ENCODE results near the gene RBBP6.
"Not testable (repeated sequence)": the region's sequence is repeated elsewhere in the genome, so short reads cannot be mapped to it uniquely, and the experiment has no call there.

Gene RBBP6, protein sequence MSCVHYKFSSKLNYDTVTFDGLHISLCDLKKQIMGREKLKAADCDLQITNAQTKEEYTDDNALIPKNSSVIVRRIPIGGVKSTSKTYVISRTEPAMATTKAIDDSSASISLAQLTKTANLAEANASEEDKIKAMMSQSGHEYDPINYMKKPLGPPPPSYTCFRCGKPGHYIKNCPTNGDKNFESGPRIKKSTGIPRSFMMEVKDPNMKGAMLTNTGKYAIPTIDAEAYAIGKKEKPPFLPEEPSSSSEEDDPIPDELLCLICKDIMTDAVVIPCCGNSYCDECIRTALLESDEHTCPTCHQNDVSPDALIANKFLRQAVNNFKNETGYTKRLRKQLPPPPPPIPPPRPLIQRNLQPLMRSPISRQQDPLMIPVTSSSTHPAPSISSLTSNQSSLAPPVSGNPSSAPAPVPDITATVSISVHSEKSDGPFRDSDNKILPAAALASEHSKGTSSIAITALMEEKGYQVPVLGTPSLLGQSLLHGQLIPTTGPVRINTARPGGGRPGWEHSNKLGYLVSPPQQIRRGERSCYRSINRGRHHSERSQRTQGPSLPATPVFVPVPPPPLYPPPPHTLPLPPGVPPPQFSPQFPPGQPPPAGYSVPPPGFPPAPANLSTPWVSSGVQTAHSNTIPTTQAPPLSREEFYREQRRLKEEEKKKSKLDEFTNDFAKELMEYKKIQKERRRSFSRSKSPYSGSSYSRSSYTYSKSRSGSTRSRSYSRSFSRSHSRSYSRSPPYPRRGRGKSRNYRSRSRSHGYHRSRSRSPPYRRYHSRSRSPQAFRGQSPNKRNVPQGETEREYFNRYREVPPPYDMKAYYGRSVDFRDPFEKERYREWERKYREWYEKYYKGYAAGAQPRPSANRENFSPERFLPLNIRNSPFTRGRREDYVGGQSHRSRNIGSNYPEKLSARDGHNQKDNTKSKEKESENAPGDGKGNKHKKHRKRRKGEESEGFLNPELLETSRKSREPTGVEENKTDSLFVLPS (N-terminal part only)

DNA sequence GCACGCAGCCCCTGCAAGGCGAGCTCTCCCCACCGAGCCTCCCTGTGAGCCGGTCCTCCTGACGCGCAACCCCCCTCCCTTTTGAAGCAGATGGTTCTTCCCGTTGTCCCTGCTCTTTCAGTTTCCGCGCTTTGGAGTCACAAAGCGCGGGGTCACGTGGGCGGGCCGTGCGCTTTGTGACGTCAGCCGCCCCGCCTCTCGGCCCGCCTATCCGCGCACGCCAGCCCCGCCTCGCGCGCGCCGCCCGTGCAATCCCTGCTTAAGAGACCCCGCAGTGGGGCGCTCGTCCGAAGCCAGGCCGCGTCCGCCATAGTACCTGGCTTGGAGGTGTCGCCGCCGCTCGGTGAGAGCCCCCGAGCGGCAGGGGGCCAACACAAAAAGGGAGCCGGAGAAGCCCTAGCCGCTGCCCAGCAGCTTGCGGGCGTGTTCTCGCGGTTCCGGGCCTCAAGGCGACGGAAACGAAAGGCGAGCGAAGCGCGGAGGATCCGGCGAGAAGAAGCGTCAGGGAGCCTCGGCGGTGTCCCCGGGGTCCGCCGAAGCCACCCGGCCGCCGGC, at the start of gene RBBP6:
TSS of gene RBBP6 (plus strand) at position 272 of the 555 bp plus-strand sequence. CDS start 1,061 bp downstream, outside the sequence.
- TF ChIP-seq, protein P1, sequence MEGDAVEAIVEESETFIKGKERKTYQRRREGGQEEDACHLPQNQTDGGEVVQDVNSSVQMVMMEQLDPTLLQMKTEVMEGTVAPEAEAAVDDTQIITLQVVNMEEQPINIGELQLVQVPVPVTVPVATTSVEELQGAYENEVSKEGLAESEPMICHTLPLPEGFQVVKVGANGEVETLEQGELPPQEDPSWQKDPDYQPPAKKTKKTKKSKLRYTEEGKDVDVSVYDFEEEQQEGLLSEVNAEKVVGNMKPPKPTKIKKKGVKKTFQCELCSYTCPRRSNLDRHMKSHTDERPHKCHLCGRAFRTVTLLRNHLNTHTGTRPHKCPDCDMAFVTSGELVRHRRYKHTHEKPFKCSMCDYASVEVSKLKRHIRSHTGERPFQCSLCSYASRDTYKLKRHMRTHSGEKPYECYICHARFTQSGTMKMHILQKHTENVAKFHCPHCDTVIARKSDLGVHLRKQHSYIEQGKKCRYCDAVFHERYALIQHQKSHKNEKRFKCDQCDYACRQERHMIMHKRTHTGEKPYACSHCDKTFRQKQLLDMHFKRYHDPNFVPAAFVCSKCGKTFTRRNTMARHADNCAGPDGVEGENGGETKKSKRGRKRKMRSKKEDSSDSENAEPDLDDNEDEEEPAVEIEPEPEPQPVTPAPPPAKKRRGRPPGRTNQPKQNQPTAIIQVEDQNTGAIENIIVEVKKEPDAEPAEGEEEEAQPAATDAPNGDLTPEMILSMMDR (conservative IDR thresholded peaks at IDR 0.05), result peak; percentile 19; the same call in 1 of the 2 replicates
- H3K27ac ChIP-seq, result peak within 1 kb of the TSS; percentile 94

DNA sequence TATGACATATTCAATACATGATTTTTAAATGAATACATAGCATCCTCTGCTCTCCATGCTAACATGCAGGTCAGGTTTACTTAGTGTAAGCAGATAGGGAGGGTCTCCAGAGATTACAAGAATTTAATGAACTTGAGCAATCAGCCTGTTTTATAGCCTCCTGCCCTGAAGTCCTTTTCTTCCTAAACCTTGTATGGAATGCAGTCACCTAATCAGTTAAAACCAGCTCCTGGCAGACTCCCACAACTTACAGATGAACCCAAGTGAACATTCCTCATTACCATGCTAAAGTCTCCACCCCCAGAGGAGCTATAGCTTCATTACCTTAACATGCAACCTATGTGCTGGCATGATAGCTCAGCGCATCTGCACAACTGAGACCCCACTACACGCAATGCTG, 48.5 kb upstream of the RBBP6 start:
- no peak overlapping the region for H3K27ac ChIP-seq
- TF ChIP-seq, protein P1 (conservative IDR thresholded peaks at IDR 0.05), result no peak

DNA sequence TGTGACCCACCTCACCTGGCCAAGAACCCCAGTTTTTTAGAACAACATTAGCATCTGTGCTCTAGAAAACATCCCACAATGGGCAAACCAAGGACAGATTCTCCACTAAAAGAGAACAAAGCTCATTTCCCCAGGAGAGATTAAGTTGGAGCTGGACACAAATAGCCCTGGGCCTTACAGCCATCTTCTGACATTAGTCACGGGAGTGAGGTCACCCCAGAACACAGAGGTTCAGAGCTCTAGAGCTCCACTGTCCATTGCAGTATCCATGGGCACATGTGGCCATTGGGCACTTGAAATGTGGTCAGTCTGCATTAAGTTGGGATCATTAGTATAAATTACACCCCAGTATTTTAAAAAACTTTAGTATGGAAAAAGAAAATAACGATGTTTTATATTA, 47.6 kb upstream of the RBBP6 start:
- TF ChIP-seq, protein P1 (conservative IDR thresholded peaks at IDR 0.05), result no peak
- H3K27ac ChIP-seq, result no peak overlapping the region

DNA sequence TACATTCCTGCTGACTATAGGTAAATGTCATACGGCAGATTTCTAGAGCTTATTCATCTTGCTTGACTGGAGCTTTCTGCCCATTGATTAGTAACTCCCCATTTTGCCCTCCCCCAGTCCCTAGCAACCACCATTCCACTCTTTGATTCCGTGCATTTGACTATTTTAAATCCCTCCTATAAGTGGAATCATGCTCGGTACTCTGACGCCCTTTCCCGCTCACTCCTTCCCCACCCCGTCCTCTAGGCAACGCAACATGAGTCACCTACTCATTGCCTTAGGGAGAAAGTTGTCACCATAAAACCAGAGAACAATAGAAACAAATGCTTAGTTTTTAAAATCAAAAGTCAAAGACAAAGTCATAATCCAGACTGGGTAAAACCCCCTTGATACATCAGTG, 45.5 kb upstream of the RBBP6 start:
- TF ChIP-seq, protein P1 (conservative IDR thresholded peaks at IDR 0.05), result no peak
- H3K27ac ChIP-seq, result no peak overlapping the region

DNA sequence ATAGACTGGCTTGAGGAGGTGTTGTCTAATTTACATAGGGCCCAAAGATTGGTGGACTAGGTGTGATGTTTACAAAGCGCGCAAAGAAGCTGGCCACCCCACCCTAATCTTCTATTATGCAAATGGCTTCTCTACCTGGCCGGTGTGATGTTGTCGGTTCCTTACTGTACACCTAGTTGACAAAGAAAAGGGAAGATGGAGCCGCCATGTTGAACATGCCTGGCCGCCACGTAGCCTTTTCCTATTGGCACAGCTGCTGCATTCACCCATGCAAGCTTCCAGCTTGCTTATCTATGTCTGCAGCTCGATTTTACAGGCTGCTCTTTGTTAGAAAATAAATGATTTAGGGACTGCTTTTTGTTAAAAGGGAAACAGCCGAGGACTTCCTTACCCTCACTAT, 44.2 kb upstream of the RBBP6 start:
- H3K27ac ChIP-seq, result not testable (repeated sequence)

DNA sequence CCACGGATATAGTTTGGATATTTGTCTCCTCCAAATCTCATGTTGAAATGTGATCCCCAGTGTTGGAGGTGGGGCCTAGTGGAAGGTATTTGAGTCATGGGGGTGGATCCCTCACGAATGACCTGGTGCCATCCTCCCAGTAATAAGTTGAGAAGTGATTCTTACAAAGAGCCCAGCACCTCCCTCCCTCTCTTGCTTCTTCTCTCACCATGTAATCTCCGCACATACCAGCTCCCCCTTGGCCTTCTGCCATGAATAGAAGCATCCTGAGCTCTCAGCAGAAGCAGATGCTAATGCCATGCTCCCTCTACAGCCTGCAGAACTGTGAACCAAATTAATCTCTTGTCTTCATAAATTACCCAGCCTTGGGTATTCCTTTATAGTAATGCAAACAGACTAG, 41.9 kb upstream of the RBBP6 start:
- TF ChIP-seq, protein P1 (conservative IDR thresholded peaks at IDR 0.05), result no peak
- H3K27ac ChIP-seq, result no peak overlapping the region

DNA sequence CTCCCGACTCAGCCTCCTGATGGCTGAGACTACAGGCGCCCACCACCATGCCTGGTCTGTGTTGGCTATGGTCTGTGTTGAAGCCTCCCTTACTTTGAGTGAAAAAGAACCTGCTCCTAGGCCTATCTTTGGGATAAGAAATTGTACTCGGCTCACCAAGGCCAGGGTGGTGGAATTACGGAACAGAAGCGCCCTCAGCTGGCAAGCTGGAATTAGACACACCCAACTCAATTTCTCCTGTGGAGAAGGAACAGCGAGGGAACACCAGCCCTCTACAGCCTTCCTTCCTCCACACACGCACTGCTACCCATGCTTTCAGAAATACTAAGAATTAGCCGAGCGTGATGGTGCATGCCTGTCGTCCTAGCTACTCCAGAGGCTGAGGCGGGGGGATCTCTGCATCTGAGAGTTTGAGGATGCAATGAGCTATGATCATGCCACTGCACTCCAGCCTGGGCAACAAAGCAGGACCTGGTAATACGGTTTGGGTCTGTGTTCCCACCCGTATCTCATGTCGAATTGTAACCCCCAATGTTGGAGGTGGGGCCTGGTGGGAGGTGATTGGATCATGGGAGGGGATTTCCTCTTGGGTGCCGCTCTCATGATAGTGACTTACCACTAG, 40.1 kb upstream of the RBBP6 start:
- TF ChIP-seq, protein P1 (conservative IDR thresholded peaks at IDR 0.05), result peak; percentile 45
- no peak overlapping the region for H3K27ac ChIP-seq
